H1 (cell line): ENCODE measurements around the gene B3GALT4. TPM values are rescaled to one million over a fixed set of nuclear protein-coding genes. Genes with fewer than 3 reads are reported as not detected.

Source experiments
- CTCF ChIA-PET: fragments of 300-600 bp; sonication (Branson Sonifier 250); formaldehyde crosslinking; loops from one replicate; lab custom pipeline; 2021; ENCODE audit not compliant: partially characterized antibody; lab: Charles Lee
- POLR2A ChIA-PET: fragments of 300-600 bp; sonication (Branson Sonifier 250); formaldehyde crosslinking; loops from one replicate; lab custom pipeline; 2021; ENCODE audit warnings: inconsistent platforms; ENCODE audit not compliant: partially characterized antibody; lab: Charles Lee
- DNase-seq, 2 experiments: peaks; one replicate each; pipeline versions ENCODE4 v3.0.0 to v3.0.0-alpha.2; 2010 to 2022; ENCODE audit warnings: low spot score in 2 of 2, low read depth in 1 of 2, mixed read lengths in 1 of 2
- FAIRE-seq: peaks from 2 replicates; lab custom pipeline; 2011; peaks lifted over from hg19 to GRCh38; lab: Jason Lieb, UNC
- H2AFZ ChIP-seq: 2 replicates; pipeline ENCODE4 v1.8.1; 2012; ENCODE audit warnings: low read length, inconsistent platforms
- H2AK5ac ChIP-seq: 2 replicates; pipeline ENCODE4 v1.6.1; 2013; ENCODE audit warnings: low read depth, low read length
- H2BK120ac ChIP-seq: replicated peaks from 2 replicates; pipeline ENCODE3; 2013; ENCODE audit warnings: low read depth, low read length, inconsistent platforms
- H2BK12ac ChIP-seq: 2 replicates; pipeline ENCODE4 v1.6.1; 2013; ENCODE audit warnings: low read depth, low read length
- H2BK15ac ChIP-seq: 2 replicates; pipeline ENCODE4 v1.6.1; 2013; ENCODE audit warnings: low read length
- H2BK20ac ChIP-seq: 2 replicates; pipeline ENCODE4 v1.6.1; 2013; ENCODE audit warnings: low read length
- H2BK5ac ChIP-seq: 2 replicates; pipeline ENCODE4 v1.6.1; 2013; ENCODE audit warnings: low read depth, low read length
- H3K14ac ChIP-seq: 2 replicates; pipeline ENCODE4 v1.6.1; 2013; ENCODE audit warnings: inconsistent platforms; ENCODE audit not compliant: insufficient read length
- H3K18ac ChIP-seq: 2 replicates; pipeline ENCODE4 v1.6.1; 2013; ENCODE audit warnings: low read length; ENCODE audit errors: extremely low read depth
- H3K23ac ChIP-seq: 2 replicates; pipeline ENCODE4 v1.6.1; 2013; ENCODE audit warnings: inconsistent platforms; ENCODE audit not compliant: insufficient read length
- H3K23me2 ChIP-seq: 2 replicates; pipeline ENCODE4 v1.6.1; 2013; ENCODE audit warnings: low read depth, low read length
- H3K27ac ChIP-seq: 2 replicates; pipeline ENCODE4 v1.6.1; 2011; ENCODE audit warnings: low read depth, low read length, inconsistent platforms
- H3K27me3 ChIP-seq, 4 experiments: replicated peaks in 1 of 4; 1 replicate in 1 of 4; 2 replicates in 3 of 4; pipeline versions ENCODE4 v1.6.1 to v1.8.1; 2011 to 2013; ENCODE audit warnings: low read length in 3 of 4, mild to moderate bottlenecking in 3 of 4, inconsistent platforms in 2 of 4, mixed read lengths in 2 of 4, moderate library complexity in 1 of 4; ENCODE audit not compliant: control insufficient read depth in 3 of 4, insufficient read depth in 3 of 4; ENCODE audit errors: extremely low read depth in 1 of 4
- H3K36me3 ChIP-seq, 4 experiments: 2 replicates each; pipeline versions ENCODE4 v1.6.1 to v1.8.1; 2011 to 2013; ENCODE audit warnings: mild to moderate bottlenecking in 4 of 4, low read length in 3 of 4, moderate library complexity in 2 of 4, control low read depth in 1 of 4, inconsistent platforms in 1 of 4; ENCODE audit not compliant: insufficient read depth in 4 of 4, control insufficient read depth in 2 of 4
- H3K4ac ChIP-seq: replicated peaks from 2 replicates; pipeline ENCODE3; 2013; ENCODE audit warnings: low read length, low read depth, mixed read lengths, inconsistent platforms; ENCODE audit not compliant: insufficient read length
- H3K4me1 ChIP-seq, 4 experiments: replicated peaks in 1 of 4; 1 replicate in 1 of 4; 2 replicates in 3 of 4; pipeline versions ENCODE4 v1.6.1 to v1.8.1; 2011 to 2013; ENCODE audit warnings: low read length in 3 of 4, inconsistent platforms in 2 of 4, mixed read lengths in 1 of 4; ENCODE audit not compliant: insufficient read depth in 4 of 4, control insufficient read depth in 3 of 4
- H3K4me2 ChIP-seq, 2 experiments: 2 replicates each; pipeline versions ENCODE4 v1.6.1 to v1.8.1; 2011 to 2013; ENCODE audit warnings: low read depth in 2 of 2, low read length in 2 of 2, control low read depth in 1 of 2, inconsistent platforms in 1 of 2, mild to moderate bottlenecking in 1 of 2; ENCODE audit not compliant: insufficient read depth in 1 of 2
- H3K4me3 ChIP-seq, 4 experiments: fragments of 200-600, 300-600 bp in 1 of 4; sonication (generic), shearing (Covaris generic), sonication (Bioruptor Twin) in 1 of 4; 2 replicates each; pipeline versions ENCODE4 v1.5.1 to v1.8.1; 2011 to 2016; ENCODE audit warnings: low read length in 4 of 4, low read depth in 3 of 4, control low read depth in 2 of 4, inconsistent platforms in 2 of 4, mild to moderate bottlenecking in 2 of 4, mixed read lengths in 1 of 4, moderate library complexity in 1 of 4; ENCODE audit not compliant: insufficient read depth in 2 of 4; ENCODE audit errors: extremely low read depth in 1 of 4
- H3K56ac ChIP-seq: replicated peaks from 2 replicates; pipeline ENCODE3; 2013; ENCODE audit warnings: low read depth, mild to moderate bottlenecking, mixed read lengths, low read length, inconsistent platforms; ENCODE audit not compliant: insufficient read length
- H3K79me1 ChIP-seq: 2 replicates; pipeline ENCODE4 v1.6.1; 2013; ENCODE audit warnings: low read depth, low read length, control low read depth
- H3K79me2 ChIP-seq, 2 experiments: 2 replicates each; pipeline versions ENCODE4 v1.6.1 to v1.8.1; 2012 to 2013; ENCODE audit warnings: low read length in 2 of 2, mild to moderate bottlenecking in 2 of 2, inconsistent platforms in 1 of 2; ENCODE audit not compliant: insufficient read depth in 2 of 2, control insufficient read depth in 1 of 2
- H3K9ac ChIP-seq, 4 experiments: replicated peaks in 1 of 4; 1 replicate in 1 of 4; 2 replicates in 3 of 4; pipeline versions ENCODE4 v1.6.1 to v1.8.1; 2011 to 2013; ENCODE audit warnings: low read depth in 3 of 4, low read length in 3 of 4, control low read depth in 2 of 4, mild to moderate bottlenecking in 2 of 4, moderate library complexity in 2 of 4, inconsistent platforms in 1 of 4; ENCODE audit errors: extremely low read depth in 1 of 4
- H3K9me3 ChIP-seq, 2 experiments: 2 replicates each; pipeline versions ENCODE4 v1.6.1 to v1.8.1; 2012 to 2013; ENCODE audit warnings: mild to moderate bottlenecking in 2 of 2, moderate library complexity in 2 of 2, control low read depth in 1 of 2, inconsistent platforms in 1 of 2, low read depth in 1 of 2, low read length in 1 of 2, mixed read lengths in 1 of 2; ENCODE audit not compliant: insufficient read depth in 2 of 2
- H4K20me1 ChIP-seq, 2 experiments: replicated peaks in 1 of 2; 2 replicates each; pipeline versions ENCODE3 to v1.8.1; 2011 to 2013; ENCODE audit warnings: inconsistent platforms in 2 of 2, low read length in 2 of 2, mild to moderate bottlenecking in 1 of 2; ENCODE audit not compliant: insufficient read depth in 2 of 2, control insufficient read depth in 1 of 2
- H4K5ac ChIP-seq: 2 replicates; pipeline ENCODE4 v1.6.1; 2013; ENCODE audit warnings: low read length, low read depth, mixed read lengths, inconsistent platforms; ENCODE audit not compliant: insufficient read length
- H4K8ac ChIP-seq: 2 replicates; pipeline ENCODE4 v1.8.0; 2013; ENCODE audit warnings: mild to moderate bottlenecking, moderate library complexity, low read length, inconsistent platforms; ENCODE audit not compliant: insufficient read depth; ENCODE audit errors: extremely low read depth
- H4K91ac ChIP-seq: replicated peaks from 2 replicates; pipeline ENCODE3; 2013; ENCODE audit warnings: low read length, mixed read lengths, inconsistent platforms; ENCODE audit not compliant: insufficient read length
- GABPA ChIP-seq: IDR thresholded peaks from 2 replicates; pipeline ENCODE4 v1.6.1; 2011; ENCODE audit warnings: mild to moderate bottlenecking, low read length, moderate library complexity, borderline replicate concordance; ENCODE audit not compliant: insufficient read depth
- GTF2F1 ChIP-seq: IDR thresholded peaks from 2 replicates; pipeline ENCODE4 v1.6.1; 2012; ENCODE audit warnings: low read depth, low read length, improper control_type of control experiment, borderline replicate concordance
- PHF8 ChIP-seq: fragments of 200-600 bp; sonication (generic); conservative IDR thresholded peaks from 2 replicates; pipeline ENCODE4 v1.7.1; 2012; ENCODE audit warnings: low read depth, mild to moderate bottlenecking, inconsistent platforms, low read length, moderate library complexity
- POU5F1 ChIP-seq: IDR thresholded peaks from 2 replicates; pipeline ENCODE4 v1.6.1; 2011; ENCODE audit warnings: low read depth, mild to moderate bottlenecking, low read length, moderate library complexity
- SIRT6 ChIP-seq: IDR thresholded peaks from one replicate; pipeline ENCODE4 v1.7.1; 2012; ENCODE audit warnings: low read length, inconsistent platforms
- SP4 ChIP-seq: IDR thresholded peaks from 2 replicates; pipeline ENCODE4 v1.6.1; 2012; ENCODE audit warnings: low read length, inconsistent platforms
- WGBS, 2 experiments: shearing (Covaris generic) in 1 of 2; methylation state at CpG; one replicate each; pipeline versions ENCODE4 v1.1.6 to v1.1.7; 2013 to 2015; ENCODE audit warnings: low lambda C conversion rate in 2 of 2, mixed read lengths in 2 of 2, inconsistent platforms in 1 of 2, low coverage in 1 of 2, missing lambda C conversion rate in 1 of 2; ENCODE audit not compliant: insufficient replicate concordance in 2 of 2, insufficient coverage in 1 of 2, insufficient read length in 1 of 2; ENCODE audit errors: extremely low coverage in 1 of 2, missing lambda C conversion rate in 1 of 2; 5-methylcytosine and 5-hydroxymethylcytosine counted together
- polyA plus RNA-seq, 7 experiments: library from polyadenylated mRNA; depleted of rRNA in 3 of 7; stranded (reverse) in 5 of 7; unstranded in 2 of 7; fragments of >200 nt in 5 of 7; fragments of 200-250 nt in 2 of 7; gene quantifications; 1 replicate in 5 of 7; 2 replicates in 1 of 7; 4 replicates in 1 of 7; pipeline versions ENCODE4 v1.2.1 to v1.2.3, GENCODE V29; 2011 to 2013; ENCODE audit warnings: missing spikeins in 2 of 7, mixed read lengths in 2 of 7
- total RNA-seq: library from RNA; stranded (reverse); fragmentation: NEBNext Ultra II Directional; extraction: Animal tissue kit (Norgen Biotek cat#: 25700); gene quantifications from 2 replicates; pipeline ENCODE4 v1.2.1, GENCODE V29; 2021
- TF ChIP-seq, protein P1 (sequence below): IDR thresholded peaks from 2 replicates; pipeline ENCODE4 v1.6.1; 2012; ENCODE audit warnings: inconsistent platforms
- TF ChIP-seq, protein P2 (sequence below): IDR thresholded peaks from 2 replicates; pipeline ENCODE4 v1.6.1; 2011; ENCODE audit warnings: low read depth, mild to moderate bottlenecking, low read length; ENCODE audit not compliant: insufficient read depth

The B3GALT4 gene
- total and polyA plus RNA-seq, 2 of the 8 experiments (the other 6 are each of a cell fraction or from before 2014, with no cell fraction given): 2.2 to 3.0 TPM

DNA sequence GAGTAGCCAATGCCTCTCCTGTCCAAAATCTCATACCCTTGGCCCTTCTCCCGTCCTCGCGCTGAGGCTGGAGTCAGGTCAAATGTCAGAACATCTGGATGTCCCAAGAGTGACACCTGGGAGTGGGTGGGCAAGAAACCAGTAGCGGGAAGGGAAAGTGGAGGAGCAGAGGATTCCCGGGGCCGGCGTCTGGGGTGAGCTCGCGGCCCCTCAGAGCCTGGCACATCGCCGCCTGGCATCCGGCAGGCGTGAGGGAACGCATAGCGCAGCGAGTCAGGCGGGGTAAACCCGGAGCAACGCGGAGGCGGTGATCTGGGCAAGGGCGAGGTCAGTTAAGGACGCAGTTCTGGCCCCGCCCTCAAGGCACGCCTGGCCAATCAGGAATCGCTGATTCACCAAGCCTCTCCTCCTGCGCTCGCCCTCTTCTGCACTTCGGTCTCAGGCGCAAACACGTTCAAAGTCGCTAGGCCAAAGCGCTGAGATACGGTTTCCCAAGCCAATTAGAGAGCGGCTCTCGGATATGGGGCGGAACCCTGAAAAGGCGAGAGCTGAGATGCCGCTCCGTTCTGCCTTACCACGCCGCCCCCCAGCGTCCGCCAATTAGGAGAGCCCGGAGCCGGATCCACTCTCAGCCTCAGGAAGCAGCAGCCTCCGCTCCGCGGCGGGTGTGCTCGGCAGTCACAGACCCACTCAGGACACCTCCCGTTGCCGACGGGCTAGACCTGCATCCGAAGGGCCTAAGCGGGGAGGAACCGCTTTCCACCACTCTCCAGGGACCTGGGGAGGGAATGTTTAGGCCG, 27.8 kb upstream of the B3GALT4 start:
- ChIA-PET POLR2A (interaction anchor here (0.7 to 3.0 kb wide), 22 partner anchors 10 to 281 kb away, joined by 3 to 26 read pairs (median 4); partner anchors contain the start of genes B3GALT4, PFDN6, RING1 and RPS18), CTCF (interaction anchor here (1.0 to 7.9 kb wide), 35 partner anchors 11 to 316 kb away, joined by 3 to 107 read pairs (median 5); partner anchors contain the start of genes B3GALT4, HSD17B8, RING1 and RPS18)
- H3K23ac ChIP-seq: no peak overlapping the region
- no peak overlapping the region for H3K4ac ChIP-seq
- H2BK5ac ChIP-seq: peak overlapping the region; percentile 5; the same call in 1 of the 2 replicates
- FAIRE-seq (peak; percentile 85), DNase-seq (peak; percentile 95 to 97)
- H2AK5ac ChIP-seq: no peak overlapping the region
- H2BK120ac ChIP-seq: no peak overlapping the region
- H3K79me2 ChIP-seq: no peaks in the 10 kb centered on the region
- no peak overlapping the region for H4K8ac ChIP-seq
- H3K27ac ChIP-seq: peak overlapping the region; percentile 44; the same call in 1 of the 2 replicates
- WGBS, 2 experiments: 2% methylated on average over 57 of the region's 58 CpGs; no CpG with 5 or more reads in 1 of the 2 experiments
- peaks cover 0 to 21% (median 11%) of the 10 kb centered on the region in 4 experiments; a peak in 6 of 7 replicates for H3K27me3 ChIP-seq
- no peak overlapping the region for H2BK15ac ChIP-seq
- peak overlapping the region; percentile 40 to 72 (median 57) for H3K9ac ChIP-seq
- no peak overlapping the region for H2BK20ac ChIP-seq
- no peaks in the 10 kb centered on the region for H4K20me1 ChIP-seq
- H3K36me3 ChIP-seq: peaks cover 0 to 2% (median 0%) of the 10 kb centered on the region in 4 experiments; a peak in 1 of 8 replicates
- no peak overlapping the region for H2BK12ac ChIP-seq
- no peak overlapping the region for H3K14ac ChIP-seq
- no peaks in the 10 kb centered on the region for H3K79me1 ChIP-seq
- H3K56ac ChIP-seq: no peak overlapping the region
- peaks cover 0 to 10% (median 7%) of the 10 kb centered on the region in 4 experiments; a peak in 4 of 7 replicates for H3K4me1 ChIP-seq
- no peak overlapping the region for H4K5ac ChIP-seq
- H3K9me3 ChIP-seq: no peaks in the 10 kb centered on the region
- H3K18ac ChIP-seq: no peak overlapping the region
- peak overlapping the region; percentile 33 to 73 (median 70) for H3K4me3 ChIP-seq
- H3K4me2 ChIP-seq: peak overlapping the region; percentile 63 to 98
- H2AFZ ChIP-seq: 0 out of 2 replicates have a peak overlapping the region, but pooled peaks have one; percentile 77
- peaks cover 9% of the 10 kb centered on the region; the same call in 1 of the 2 replicates for H3K23me2 ChIP-seq
- H4K91ac ChIP-seq: no peak overlapping the region
- TF ChIP-seq SIRT6 (no peak), GTF2F1 (no peak), GABPA (no peak), PHF8 (peak; percentile 50), SP4 (no peak), POU5F1 (no peak)
- TF ChIP-seq, protein P1, sequence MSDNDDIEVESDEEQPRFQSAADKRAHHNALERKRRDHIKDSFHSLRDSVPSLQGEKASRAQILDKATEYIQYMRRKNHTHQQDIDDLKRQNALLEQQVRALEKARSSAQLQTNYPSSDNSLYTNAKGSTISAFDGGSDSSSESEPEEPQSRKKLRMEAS: peak; percentile 46; the same call in 1 of the 2 replicates
- TF ChIP-seq, protein P2, sequence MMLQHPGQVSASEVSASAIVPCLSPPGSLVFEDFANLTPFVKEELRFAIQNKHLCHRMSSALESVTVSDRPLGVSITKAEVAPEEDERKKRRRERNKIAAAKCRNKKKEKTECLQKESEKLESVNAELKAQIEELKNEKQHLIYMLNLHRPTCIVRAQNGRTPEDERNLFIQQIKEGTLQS: no peak
